ENCODE results near the gene SERGEF. TPM values are rescaled to one million over a fixed set of nuclear protein-coding genes. Genes with fewer than 3 reads are reported as not detected.
A peak's percentile ranks its signal among the peaks of the same experiment; 100 is the strongest.

SERGEF gene
- total RNA-seq, 4 donors from 2014 or later: 11.8 to 34.7 (median 24.5) TPM

GRCh38 chr11:17790453-17790852 is 222.4 kb downstream of the SERGEF start:
- Histone ChIP-seq H3K4me1 (peaks cover 1 to 4% of the 10 kb centered on the region in 2 donors), H3K36me3 (no peaks in the 10 kb centered on the region), H3K4me3 (no peak overlapping the region), H3K9me3 (no peaks in the 10 kb centered on the region), H3K27me3 (no peaks in the 10 kb centered on the region), H3K27ac (no peak overlapping the region)
- TF ChIP-seq CTCF (IDR thresholded peaks at IDR 0.05 in 4 of 5, conservative IDR thresholded peaks at IDR 0.05 in 1 of 5) (no peak), POLR2A (IDR thresholded peaks at IDR 0.05) (no peak)
- intact Hi-C loops (cut with DNase I; ENCODE audit: low total_unique reads) (no loop called here), in situ Hi-C loops (cut with MboI; ENCODE audit: low sequenced_read_pairs in 4 of 4) (no loop called here)
- DNase-seq (no peak), ATAC-seq (no peak)

GRCh38 chr11:17788084-17788483 is 224.8 kb downstream of the SERGEF start:
- Histone ChIP-seq H3K27ac (no peak overlapping the region), H3K4me3 (no peak overlapping the region), H3K9me3 (no peaks in the 10 kb centered on the region), H3K27me3 (no peaks in the 10 kb centered on the region), H3K4me1 (no peaks in the 10 kb centered on the region), H3K36me3 (no peaks in the 10 kb centered on the region)
- TF ChIP-seq POLR2A (IDR thresholded peaks at IDR 0.05): no peak
- TF ChIP-seq CTCF (IDR thresholded peaks at IDR 0.05 in 4 of 5, conservative IDR thresholded peaks at IDR 0.05 in 1 of 5): no peak
- in situ Hi-C loops (cut with MboI; ENCODE audit: low sequenced_read_pairs in 4 of 4) (no loop called here), intact Hi-C loops (cut with DNase I; ENCODE audit: low total_unique reads) (no loop called here)
- DNase-seq: no peak
- ATAC-seq: no peak

- H3K27me3 ChIP-seq: no peaks in the 10 kb centered on the region
- no peak for DNase-seq
- H3K27ac ChIP-seq: no peak overlapping the region
- no peaks in the 10 kb centered on the region for H3K9me3 ChIP-seq
- no peak for TF ChIP-seq CTCF (IDR thresholded peaks at IDR 0.05 in 4 of 5, conservative IDR thresholded peaks at IDR 0.05 in 1 of 5)
- no peak for TF ChIP-seq POLR2A (IDR thresholded peaks at IDR 0.05)
- H3K4me3 ChIP-seq: no peak overlapping the region
- peak in 1 of 2 donors; percentile 45 for ATAC-seq
- intact Hi-C loops (cut with DNase I; ENCODE audit: low total_unique reads) (no loop called here), in situ Hi-C loops (cut with MboI; ENCODE audit: low sequenced_read_pairs in 4 of 4) (no loop called here)
- H3K4me1 ChIP-seq: no peaks in the 10 kb centered on the region
- no peaks in the 10 kb centered on the region for H3K36me3 ChIP-seq
These were observed 225.9 kb downstream of the SERGEF start for GRCh38 chr11:17786824-17787525.

- intact Hi-C loops (cut with DNase I; ENCODE audit: low total_unique reads): no loop called here
- H3K9me3 ChIP-seq: no peaks in the 10 kb centered on the region
These were observed 229.0 kb downstream of the SERGEF start for GRCh38 chr11:17783878-17784277.

More at GRCh38 chr11:17783878-17784277, 229.0 kb downstream of the SERGEF start:
- no peak for ATAC-seq
- TF ChIP-seq CTCF (IDR thresholded peaks at IDR 0.05 in 4 of 5, conservative IDR thresholded peaks at IDR 0.05 in 1 of 5): no peak
- TF ChIP-seq POLR2A (IDR thresholded peaks at IDR 0.05): no peak
- no peaks in the 10 kb centered on the region for H3K27me3 ChIP-seq
- H3K27ac ChIP-seq: no peak overlapping the region
- no peak overlapping the region for H3K4me3 ChIP-seq
- no peaks in the 10 kb centered on the region for H3K4me1 ChIP-seq
- no peaks in the 10 kb centered on the region for H3K36me3 ChIP-seq
- DNase-seq: no peak
- in situ Hi-C loops (cut with MboI; ENCODE audit: low sequenced_read_pairs in 4 of 4): no loop called here
